ENCODE data around the gene PLEKHA3.
"Not testable (repeated sequence)": the region's sequence is repeated elsewhere in the genome, so short reads cannot be mapped to it uniquely, and the experiment has no call there.

PLEKHA3 gene

DNA sequence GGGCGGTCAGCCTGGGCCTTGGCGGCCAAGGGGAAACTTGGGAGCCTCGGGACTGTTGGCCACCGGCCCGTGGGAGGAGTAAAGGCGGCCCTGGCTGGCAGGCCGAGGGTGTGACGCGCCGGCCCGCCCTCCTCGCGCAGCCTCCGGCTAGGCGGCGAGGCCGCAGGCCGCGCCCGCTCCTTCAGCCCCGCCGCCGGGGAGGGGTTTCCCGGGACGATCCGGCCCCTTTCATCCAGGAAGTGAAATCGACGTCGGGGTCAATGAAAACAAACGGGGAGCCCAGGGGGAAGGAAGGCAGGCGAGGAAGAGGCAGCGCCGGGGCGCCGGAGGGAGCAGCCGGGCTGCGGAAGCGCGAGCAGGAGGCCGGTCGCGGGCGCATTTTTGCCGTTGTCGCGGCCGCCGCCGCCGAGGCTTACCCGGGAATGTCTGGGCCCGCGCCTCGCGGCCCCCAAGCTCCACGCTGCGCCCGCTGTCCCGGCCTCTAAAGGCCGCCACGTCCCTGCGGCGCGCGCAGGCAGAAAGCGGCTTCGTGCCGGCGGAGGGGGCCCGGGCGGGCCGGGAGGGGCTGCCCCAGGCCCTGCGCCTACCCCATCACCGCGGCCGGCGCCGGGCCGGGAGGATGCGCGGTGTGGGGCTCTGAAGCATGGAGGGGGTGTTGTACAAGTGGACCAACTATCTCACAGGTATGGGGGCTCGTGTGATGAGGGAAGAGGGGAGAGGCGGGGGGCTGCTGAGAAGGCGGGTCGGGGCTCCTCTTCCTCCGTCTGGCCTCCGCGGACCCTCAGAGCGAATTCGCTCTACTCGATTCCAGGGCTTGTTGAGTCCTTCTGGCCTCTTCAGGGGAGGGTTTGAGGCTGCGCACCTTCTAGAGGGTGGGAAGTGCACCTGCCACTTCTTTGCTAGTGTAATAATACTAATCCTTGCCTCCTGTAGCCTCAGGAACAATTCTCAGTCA is at the start of gene PLEKHA3:
TSS of gene PLEKHA3 (plus strand) at position 231 of the 955 bp plus-strand sequence. CDS start at position 644, 413 bp downstream.
- peak within 1 kb of the TSS; percentile 89 for H3K27ac Mint-ChIP-seq
- no peaks in the 10 kb centered on the region for H3K27me3 Mint-ChIP-seq
- peaks cover 5% of the 10 kb centered on the region for H3K36me3 Mint-ChIP-seq (ENCODE audit: low read depth)
- peak within 1 kb of the TSS; percentile 91 for H3K4me3 Mint-ChIP-seq
- no peaks in the 10 kb centered on the region for H3K9me3 Mint-ChIP-seq
- peak; percentile 82 for DNase-seq
- peaks cover 55% of the 10 kb centered on the region for H3K4me1 Mint-ChIP-seq
- peak; percentile 74 for ATAC-seq

DNA sequence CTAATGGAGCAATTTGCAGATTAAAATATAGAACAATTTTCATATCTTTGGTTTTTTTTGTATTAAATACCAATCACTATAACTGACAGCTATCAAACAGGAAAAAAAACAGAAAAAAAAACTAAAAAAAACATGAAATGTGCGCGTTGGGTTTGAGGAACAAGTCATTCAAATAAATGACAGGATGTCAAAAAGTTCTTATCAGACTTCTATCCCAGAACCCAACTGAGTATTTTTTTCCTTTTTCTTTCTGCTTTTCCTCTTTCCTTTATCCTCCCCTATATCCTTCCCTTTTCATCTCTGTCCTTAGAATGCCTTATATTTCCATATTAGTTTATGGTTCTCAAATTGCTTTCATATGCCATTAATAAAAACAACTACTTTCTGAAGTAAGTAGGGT is 43.6 kb upstream of the PLEKHA3 start:
- H3K4me1 Mint-ChIP-seq, result no peaks in the 10 kb centered on the region
- no peak overlapping the region for H3K27ac Mint-ChIP-seq
- no peaks in the 10 kb centered on the region for H3K27me3 Mint-ChIP-seq
- ATAC-seq (no peak), DNase-seq (no peak)
- H3K9me3 Mint-ChIP-seq, result no peaks in the 10 kb centered on the region
- H3K36me3 Mint-ChIP-seq (ENCODE audit: low read depth), result peaks cover 57% of the 10 kb centered on the region
- no peak overlapping the region for H3K4me3 Mint-ChIP-seq

DNA sequence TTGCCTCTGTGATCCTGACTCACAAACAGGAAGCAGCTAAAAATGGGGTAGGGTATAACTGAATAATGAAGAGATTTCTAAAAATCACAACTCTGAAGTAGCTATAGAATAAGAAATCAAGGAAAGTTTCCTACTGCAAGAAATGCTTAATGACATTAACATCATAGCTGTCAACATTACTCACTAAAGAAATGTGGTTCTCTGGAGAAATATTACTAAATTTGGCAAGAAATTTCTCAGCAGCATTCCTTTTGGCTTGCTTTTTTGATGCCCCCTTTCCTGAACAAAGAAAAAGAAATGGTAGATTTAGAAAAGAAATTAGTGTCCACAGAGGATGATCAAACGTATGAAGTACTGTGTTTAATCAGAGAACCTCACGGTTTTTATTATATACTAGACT is 38.8 kb upstream of the PLEKHA3 start:
- Mint-ChIP-seq H3K27ac (no peak overlapping the region), H3K9me3 (no peaks in the 10 kb centered on the region), H3K4me3 (no peak overlapping the region), H3K36me3 (ENCODE audit: low read depth) (peaks cover 51% of the 10 kb centered on the region), H3K4me1 (peaks cover 7% of the 10 kb centered on the region), H3K27me3 (no peaks in the 10 kb centered on the region)
- ATAC-seq, result no peak
- no peak for DNase-seq

DNA sequence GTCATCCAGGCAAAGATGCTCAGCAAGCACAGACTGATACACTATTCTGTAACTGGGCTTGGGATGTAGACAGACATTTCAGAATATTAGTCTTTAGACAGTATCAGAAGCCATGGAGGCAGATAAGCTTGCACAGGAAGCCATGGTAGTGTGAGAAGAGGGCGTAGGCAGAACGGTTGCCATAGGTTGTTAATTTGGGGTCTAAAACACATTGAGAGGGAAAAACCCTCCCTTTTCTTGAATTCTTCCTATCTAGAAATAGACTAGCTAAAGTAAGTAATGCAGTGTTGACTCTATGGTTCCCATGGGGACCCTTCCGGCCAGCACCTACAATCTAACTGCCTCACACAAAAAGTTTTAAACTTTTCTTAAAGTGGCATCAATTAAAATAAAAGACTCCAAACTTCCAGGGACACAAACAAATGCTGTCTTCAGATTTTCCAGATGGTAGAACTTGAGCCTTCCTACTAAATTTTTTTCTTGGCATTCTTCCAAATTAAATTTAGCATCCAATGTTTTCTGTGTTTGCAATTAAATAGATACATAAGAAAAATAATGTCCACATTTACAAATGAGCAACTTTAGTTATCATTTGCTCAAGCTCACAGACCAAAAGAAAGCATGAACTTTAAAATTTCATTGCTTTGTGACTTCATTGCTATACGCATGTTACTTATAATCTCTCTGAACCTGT is 31.1 kb upstream of the PLEKHA3 start:
- ATAC-seq, result no peak
- H3K4me3 Mint-ChIP-seq, result peak overlapping the region; percentile 89
- DNase-seq, result no peak
- H3K27me3 Mint-ChIP-seq, result no peaks in the 10 kb centered on the region
- H3K36me3 Mint-ChIP-seq (ENCODE audit: low read depth), result peaks cover 36% of the 10 kb centered on the region
- H3K4me1 Mint-ChIP-seq, result peaks cover 38% of the 10 kb centered on the region
- H3K9me3 Mint-ChIP-seq, result no peaks in the 10 kb centered on the region
- peak overlapping the region; percentile 37 for H3K27ac Mint-ChIP-seq

DNA sequence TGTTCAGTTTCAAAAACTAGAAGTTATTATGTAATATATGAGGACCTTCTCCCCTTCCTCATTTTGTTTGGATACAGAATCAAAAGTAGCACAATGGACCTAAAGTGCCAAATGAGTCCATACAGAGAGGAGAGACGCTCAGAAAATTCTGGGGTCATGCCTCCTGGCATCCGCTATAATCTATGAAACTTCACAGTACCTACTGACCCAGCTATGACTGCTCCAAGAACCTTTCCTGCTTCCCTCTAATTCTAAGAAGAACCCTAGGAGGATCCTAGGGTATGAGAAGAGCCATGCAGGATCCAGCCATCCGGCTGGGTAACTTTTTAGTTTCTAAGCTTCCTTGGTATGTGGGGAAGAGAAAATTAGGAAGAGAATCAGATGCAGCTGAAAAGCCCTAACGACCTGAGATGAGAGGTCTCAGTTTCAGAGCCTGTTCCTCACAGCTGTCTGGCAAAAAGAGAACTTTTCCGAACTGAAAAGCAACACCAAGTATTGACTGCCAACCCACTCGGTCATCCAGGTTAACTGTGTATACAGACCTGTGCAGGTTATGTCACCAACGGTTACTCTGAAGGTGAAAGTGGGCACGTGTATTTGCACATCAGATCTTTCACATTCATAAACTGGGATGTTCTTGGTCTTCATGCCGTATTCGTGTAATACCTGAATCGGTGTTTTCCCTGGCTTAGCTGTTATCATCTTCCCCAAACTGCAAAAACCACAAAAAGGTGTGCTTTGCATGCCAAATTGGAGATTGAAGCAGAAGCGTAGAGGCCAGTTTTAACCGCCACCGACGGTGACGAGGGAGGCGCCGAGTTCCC is 30.3 kb upstream of the PLEKHA3 start:
- H3K9me3 Mint-ChIP-seq, result no peaks in the 10 kb centered on the region
- H3K4me1 Mint-ChIP-seq, result peaks cover 38% of the 10 kb centered on the region
- H3K4me3 Mint-ChIP-seq, result peak overlapping the region; percentile 89
- ATAC-seq, result peak; percentile 0
- H3K36me3 Mint-ChIP-seq (ENCODE audit: low read depth), result peaks cover 33% of the 10 kb centered on the region
- peak overlapping the region; percentile 87 for H3K27ac Mint-ChIP-seq
- no peaks in the 10 kb centered on the region for H3K27me3 Mint-ChIP-seq
- DNase-seq, result no peak

DNA sequence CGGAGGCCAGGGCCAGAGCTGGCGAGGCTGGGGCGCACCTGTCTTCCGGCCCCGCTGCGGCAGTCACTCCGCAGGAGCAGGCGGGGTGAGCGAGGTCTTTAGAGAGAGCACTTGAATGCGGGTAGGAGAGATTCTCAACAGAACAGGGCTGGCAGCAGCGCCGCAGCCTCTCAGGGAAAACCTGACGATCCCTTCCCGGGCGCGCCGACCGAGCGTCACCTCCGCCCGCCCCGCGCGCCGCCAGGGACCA is 29.8 kb upstream of the PLEKHA3 start:
- DNase-seq (no peak), ATAC-seq (no peak)
- no peaks in the 10 kb centered on the region for H3K27me3 Mint-ChIP-seq
- H3K4me1 Mint-ChIP-seq, result peaks cover 32% of the 10 kb centered on the region
- H3K27ac Mint-ChIP-seq, result peak overlapping the region; percentile 87
- H3K36me3 Mint-ChIP-seq (ENCODE audit: low read depth), result peaks cover 27% of the 10 kb centered on the region
- H3K4me3 Mint-ChIP-seq, result peak overlapping the region; percentile 89
- H3K9me3 Mint-ChIP-seq, result no peaks in the 10 kb centered on the region

DNA sequence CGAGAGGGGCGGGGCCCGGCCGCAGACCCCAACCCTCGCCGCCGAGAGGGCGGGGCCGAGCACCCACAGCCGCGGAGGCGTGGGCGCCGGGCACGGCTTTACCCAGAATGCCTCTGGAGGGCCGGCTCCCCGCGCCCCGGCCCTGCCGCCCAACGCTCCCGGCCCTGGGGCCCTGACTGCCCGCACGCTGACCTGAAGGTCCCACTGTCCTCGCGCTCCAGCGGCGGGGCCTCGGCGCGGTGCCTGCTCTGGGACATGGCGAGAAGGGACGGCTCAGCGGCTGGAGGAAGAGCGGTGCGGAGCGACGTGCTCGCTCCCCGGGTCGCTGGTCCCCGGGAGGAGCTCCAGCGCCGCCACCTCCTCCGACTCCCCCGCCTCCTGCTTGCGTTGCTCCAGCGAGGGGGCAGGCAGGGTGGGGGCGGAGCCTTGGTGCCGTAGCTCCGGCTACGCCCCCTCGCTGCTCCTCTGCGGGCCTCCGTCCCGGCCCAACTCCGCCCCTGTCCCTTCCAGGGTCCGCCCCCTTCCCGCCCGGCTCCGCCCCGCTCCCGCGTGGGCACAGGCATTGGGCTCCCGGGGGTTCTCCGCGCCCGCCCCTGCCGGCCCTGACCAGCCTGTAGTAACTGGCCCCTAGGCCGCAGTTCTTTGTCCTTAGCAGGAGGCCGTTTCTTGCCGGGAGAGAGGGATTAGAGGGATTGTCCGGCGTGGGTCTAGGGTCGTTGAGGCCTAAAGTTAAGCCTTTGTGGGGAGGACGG is 29.3 kb upstream of the PLEKHA3 start, which contains the start of the genes PJVK and PRKRA:
TSS of gene PJVK (plus strand) at position 605 of the 752 bp plus-strand sequence. CDS start 2,032 bp downstream, outside the sequence.
TSS of gene PRKRA (minus strand) at position 402 of the 752 bp plus-strand sequence. CDS start at position 257, 145 bp downstream.
- Mint-ChIP-seq H3K4me1 (peaks cover 31% of the 10 kb centered on the region), H3K9me3 (no peaks in the 10 kb centered on the region), H3K27ac (peak within 1 kb of the TSS; percentile 95), H3K4me3 (peak within 1 kb of the TSS; percentile 89), H3K27me3 (no peaks in the 10 kb centered on the region), H3K36me3 (ENCODE audit: low read depth) (peaks cover 27% of the 10 kb centered on the region)
- DNase-seq (peak; percentile 97), ATAC-seq (peak; percentile 89)

DNA sequence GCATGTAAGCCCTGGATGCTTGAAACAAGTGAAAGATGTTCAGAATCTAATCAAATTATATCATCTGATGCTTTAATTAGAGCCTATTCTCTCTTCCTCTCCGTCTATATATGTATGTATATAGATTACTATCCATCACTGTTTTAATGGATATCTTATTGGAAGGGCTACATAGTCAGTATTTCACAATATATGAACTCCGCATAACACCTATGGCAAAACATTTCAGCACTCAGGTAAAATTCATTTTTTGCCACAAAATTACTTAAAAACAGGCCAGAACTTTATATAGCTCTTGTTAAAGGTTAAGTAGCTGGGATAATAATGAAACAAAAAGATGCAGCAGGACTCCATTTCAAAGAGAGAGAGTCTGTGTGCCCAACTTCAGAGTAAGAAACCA is 27.9 kb upstream of the PLEKHA3 start:
- Mint-ChIP-seq H3K36me3 (ENCODE audit: low read depth) (peaks cover 17% of the 10 kb centered on the region), H3K9me3 (no peaks in the 10 kb centered on the region), H3K4me1 (peaks cover 31% of the 10 kb centered on the region), H3K4me3 (peak overlapping the region; percentile 89), H3K27ac (no peak overlapping the region), H3K27me3 (no peaks in the 10 kb centered on the region)
- ATAC-seq (no peak), DNase-seq (no peak)

DNA sequence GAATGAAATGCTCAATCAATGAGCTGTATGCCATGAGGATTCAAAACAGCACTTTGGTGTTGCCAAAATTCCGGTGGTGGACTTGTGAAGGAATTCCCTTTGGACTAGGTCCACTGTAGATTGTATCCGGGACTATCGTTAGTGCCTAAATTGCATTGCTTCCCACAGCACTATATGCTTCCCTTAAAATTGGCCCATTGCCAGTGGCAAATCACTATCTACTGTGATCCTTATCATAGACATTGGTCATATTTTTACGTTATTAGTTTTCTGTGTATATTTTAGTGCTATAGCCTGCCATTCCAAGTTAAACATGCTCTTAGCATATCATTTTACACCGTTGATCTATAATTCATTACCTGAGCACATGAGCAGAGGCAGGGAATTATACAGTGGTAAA is 27.4 kb upstream of the PLEKHA3 start:
- Mint-ChIP-seq H3K36me3 (ENCODE audit: low read depth) (peaks cover 14% of the 10 kb centered on the region), H3K27me3 (no peaks in the 10 kb centered on the region), H3K27ac (no peak overlapping the region), H3K9me3 (no peaks in the 10 kb centered on the region), H3K4me1 (peaks cover 30% of the 10 kb centered on the region), H3K4me3 (no peak overlapping the region)
- DNase-seq, result no peak
- no peak for ATAC-seq

DNA sequence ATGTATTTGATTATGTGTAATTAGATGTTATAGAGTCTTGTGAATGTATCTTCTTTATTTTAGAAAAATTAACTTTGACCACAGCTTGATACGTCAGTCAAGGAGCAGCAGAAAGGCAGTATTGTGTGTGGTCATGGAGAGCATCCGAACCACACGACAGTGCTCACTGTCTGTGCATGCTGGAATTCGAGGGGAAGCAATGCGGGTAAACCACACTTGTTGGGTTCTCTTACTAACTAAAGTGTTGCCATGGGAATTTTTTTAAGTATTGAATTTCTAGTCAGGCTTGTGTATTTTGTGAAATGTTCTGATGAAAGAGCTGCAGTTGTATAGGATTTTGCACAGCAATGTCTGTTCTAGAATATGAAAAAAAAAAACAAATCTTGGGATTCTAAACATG is 24.3 kb upstream of the PLEKHA3 start:
- Mint-ChIP-seq H3K9me3 (no peaks in the 10 kb centered on the region), H3K36me3 (ENCODE audit: low read depth) (no peaks in the 10 kb centered on the region), H3K4me3 (no peak overlapping the region), H3K27me3 (no peaks in the 10 kb centered on the region), H3K27ac (no peak overlapping the region), H3K4me1 (peaks cover 5% of the 10 kb centered on the region)
- DNase-seq (no peak), ATAC-seq (no peak)

DNA sequence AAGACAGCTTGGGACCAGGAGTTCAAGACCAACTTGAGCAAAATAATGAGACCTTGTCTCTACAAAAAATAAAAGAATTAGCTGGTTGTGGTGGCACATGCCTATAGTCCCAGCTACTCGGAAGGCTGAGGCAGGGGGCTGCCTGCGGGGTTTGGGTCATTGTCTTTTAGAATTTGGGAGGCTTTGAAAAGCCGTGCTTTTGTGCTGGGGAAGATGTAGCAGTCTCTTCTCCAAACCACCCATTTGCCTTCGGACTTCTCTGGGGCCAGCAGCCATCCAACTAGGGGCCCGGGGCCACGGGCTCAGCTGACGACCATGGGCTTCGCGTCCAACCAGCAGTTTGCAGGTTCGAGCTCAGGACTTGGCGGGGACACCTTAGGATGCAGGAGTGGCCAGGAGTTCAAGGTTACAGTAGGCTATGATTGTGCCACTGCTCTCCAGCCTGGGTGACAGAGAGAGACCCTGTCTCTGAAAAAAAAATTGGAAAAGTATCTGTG is 22.8 kb upstream of the PLEKHA3 start:
- no peak for ATAC-seq

DNA sequence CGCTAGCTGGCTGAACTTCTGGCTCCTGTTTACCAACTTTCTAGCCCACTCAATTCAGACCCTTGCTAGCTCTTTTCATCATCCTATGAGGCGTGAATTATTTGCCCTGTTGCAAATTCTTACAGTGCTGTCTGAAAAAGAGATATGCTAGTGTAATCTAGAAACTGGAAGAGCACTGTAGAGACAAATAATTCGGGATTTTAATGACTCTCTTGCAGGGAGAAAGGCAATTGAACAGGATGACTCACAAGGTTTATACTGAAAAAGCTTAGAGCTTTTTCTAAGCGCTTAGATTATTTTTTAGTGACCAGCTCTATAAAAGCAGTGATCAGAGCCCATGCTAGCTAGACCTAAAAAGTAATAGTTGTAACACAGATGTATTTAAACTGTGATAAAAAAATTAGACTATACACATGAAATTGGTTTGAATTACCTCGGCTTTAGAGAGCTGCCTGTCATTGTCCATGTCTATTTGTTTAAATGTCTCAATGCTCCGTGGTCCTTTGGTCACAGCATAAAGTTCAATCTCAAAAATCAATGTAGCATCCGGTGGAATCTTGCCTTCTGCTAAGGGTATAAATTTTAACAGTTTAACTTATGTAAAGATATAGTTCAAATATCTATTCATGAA is 10.9 kb upstream of the PLEKHA3 start:
- no peak for ATAC-seq
- Mint-ChIP-seq H3K4me3 (no peak overlapping the region), H3K4me1 (no peaks in the 10 kb centered on the region), H3K27ac (no peak overlapping the region), H3K9me3 (no peaks in the 10 kb centered on the region), H3K27me3 (no peaks in the 10 kb centered on the region), H3K36me3 (ENCODE audit: low read depth) (peaks cover 4% of the 10 kb centered on the region)
- no peak for DNase-seq

More for the DNA sequence above, 22.8 kb upstream of the PLEKHA3 start:
- DNase-seq, result no peak
- Mint-ChIP-seq H3K4me3 (no peak overlapping the region), H3K27ac (no peak overlapping the region), H3K4me1 (peaks cover under 1% of the 10 kb centered on the region), H3K9me3 (no peaks in the 10 kb centered on the region), H3K27me3 (no peaks in the 10 kb centered on the region), H3K36me3 (ENCODE audit: low read depth) (no peaks in the 10 kb centered on the region)

DNA sequence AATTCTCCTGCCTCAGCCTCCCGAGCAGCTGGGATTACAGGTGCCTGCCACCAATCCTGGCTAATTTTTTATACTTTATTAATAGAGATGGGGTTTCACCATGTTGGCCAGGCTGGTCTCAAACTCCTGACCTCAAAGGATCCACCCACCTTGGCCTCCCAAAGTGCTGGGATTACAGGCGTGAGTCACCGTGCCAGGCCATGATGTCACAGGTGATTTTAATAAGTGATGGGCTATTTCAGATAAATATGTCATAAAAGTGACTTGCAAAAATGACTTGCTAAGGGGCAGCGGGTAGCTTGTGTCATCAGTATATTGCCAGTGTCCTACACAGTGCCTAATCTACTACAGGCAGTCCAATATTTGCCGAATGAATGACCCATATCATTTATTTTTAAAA is 8.9 kb upstream of the PLEKHA3 start:
- H3K4me1 Mint-ChIP-seq; ATAC-seq; H3K27me3 Mint-ChIP-seq; H3K4me3 Mint-ChIP-seq; H3K9me3 Mint-ChIP-seq; H3K36me3 Mint-ChIP-seq (ENCODE audit: low read depth); H3K27ac Mint-ChIP-seq; DNase-seq: not testable (repeated sequence)
